Cerebellar nuclear complex (tissue), 1 donor: ENCODE data around the gene WDR5.

Source experiments
- DNase-seq, 2 experiments: peaks; one replicate each; lab custom pipeline; 2025; lab: John Stamatoyannopoulos, UW

WDR5 gene

GRCh38 chr9:134158753-134159392 lies 23.0 kb downstream of the WDR5 start:
- no peak for DNase-seq

- DNase-seq: no peak
Observed at GRCh38 chr9:134159566-134160245, 23.8 kb downstream of the WDR5 start.

DNA sequence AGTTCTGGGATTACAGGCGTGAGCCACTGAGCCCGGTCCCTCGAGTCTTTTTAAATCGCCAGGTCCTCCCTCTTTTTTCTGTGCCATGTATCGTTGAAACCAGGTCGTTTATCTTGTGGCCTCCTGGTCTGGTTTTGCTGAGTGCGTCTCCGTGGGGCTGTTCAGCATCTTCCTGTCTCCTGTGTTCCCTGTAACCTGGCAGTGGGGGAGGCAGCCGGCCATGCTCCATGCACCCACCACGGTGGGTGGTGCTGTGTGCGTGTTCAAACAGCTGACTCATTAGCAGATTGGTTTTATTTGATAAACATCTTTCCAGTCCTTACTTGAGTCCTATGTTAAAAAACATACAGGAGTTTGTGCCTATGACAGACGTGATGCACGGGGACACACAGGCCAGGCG lies 25.8 kb downstream of the WDR5 start:
- no peak for DNase-seq

- DNase-seq: no peak
Observed at GRCh38 chr9:134162212-134162775, 26.4 kb downstream of the WDR5 start.

DNA sequence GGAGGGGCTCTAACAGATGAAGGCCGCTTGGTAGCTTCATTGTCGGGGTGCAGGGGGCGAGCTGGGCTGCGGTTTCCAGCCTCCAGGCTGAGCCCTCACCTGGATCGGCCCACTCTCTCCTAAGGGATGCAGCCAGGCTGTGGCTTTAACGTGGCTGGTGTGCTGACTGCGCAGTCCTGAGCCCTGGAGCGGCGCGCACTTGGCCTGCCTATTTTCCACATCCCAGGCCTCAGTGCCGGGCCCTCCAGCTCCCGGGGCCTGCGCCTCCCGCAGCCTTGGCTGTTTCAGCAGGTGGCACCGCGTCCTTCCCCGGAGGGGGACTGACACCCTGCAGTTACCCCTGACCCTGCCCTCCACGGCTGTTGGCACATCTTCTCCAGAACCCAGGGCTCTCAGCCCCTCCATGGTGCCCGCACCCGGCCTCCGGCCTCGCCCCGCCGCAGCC lies 27.1 kb downstream of the WDR5 start:
- no peak for DNase-seq

DNA sequence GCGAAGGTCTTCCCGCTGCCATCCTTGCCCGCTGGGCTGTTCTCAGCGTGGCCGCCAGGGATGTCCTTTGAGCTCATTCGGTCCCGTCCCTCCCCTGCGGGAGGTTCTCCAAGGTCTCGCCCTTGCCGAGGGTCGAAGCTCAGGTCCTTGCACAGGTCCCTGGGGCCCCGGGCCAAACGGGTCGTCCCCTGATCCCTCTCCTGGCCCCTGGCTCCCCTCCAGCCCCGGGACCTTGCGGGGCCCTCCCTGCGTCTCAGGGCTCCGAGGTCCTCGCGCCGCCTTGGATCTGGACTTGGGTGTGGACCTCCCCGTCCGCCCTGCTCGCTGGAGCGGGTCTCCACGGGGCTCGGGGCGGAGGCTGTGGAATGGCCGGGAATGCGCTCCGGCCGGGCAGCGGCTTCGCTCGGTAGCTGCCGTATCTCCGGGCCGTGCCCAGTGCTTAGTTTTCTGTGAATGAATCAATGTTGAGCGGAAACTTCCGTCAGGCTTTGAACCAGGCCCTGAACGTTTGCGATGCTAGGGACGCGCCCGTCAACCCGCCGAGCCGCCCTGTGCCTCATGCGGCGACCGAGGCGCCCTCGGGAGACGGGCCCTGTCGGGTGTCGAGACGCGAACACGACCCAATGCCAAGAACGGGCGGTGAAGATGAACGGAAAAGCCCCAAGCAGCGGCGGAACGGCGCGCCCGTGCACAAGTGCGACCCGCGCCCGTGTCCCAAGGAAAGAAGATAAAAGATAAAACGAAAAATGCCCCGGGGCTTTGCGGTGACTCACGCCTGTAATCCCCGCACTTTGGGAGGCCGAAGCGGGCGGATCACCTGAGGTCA lies 27.7 kb downstream of the WDR5 start:
- DNase-seq: no peak

DNA sequence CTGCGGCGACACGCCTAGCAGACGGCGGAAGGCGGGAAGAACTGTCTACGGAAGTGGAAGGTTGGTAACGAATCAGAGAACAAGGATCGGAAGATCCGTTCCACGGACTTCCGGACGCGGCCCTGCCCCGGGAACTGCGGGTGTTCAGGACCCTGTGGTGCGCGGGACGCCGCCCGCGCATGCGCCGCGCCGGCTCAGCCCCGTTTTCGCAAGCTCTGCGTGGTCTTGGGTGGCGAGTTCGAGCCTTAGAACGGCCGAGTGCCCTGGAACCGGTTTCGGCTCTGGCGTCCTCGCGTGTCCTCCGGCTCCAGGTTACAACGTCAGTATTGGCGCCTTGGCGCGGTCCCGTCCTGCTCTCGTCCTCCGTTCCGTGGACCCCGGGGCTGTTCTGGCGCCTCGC lies 29.0 kb downstream of the WDR5 start:
- no peak for DNase-seq

DNA sequence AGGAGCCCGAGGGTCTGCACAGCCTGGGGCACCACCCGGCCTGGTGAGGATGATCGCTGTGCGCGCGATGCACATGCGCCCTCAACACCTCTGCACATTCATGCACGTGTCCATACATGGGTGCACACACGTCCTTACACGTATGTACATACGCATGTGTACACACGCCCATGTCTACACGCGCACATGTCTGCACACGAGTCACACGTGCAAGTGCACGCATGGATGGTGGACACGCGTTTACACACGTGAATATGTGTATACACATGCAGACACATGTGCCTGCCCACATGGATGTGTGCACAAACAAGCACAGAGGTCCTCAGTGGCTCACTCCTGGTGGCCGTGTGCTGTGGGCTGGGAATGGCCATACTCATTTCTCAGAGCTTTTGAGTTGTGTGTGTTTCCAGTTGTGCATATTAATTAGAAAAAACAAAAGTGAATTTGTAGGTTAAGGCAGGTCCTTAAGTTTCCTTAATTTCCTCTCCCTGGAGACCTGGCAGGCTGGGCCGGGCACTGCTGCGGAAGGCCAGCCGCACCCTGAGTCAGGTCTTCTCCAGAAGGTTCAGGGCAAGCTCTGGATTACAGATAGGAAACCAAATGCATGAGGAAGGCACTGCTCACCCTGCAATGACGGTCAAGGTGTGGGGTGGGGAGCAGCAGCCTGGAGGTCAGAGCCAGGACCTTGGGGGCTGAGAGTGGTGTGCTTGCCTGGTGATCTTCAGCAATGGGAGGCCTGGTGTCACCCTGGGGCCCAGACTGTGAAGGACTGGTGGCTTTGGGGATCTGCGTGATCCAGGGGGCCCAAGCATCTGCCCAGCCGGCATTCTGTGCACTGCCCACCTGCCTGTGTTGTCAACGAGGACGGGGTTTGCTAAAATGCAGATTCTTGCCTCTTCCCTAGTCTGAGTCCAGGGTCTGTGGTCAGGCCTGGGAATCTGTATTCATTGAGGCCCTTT lies 29.8 kb downstream of the WDR5 start:
- DNase-seq: no peak

- DNase-seq: no peak
Observed at GRCh38 chr9:134166374-134166773, 30.5 kb downstream of the WDR5 start.

- DNase-seq: no peak
Observed at GRCh38 chr9:134167530-134167931, 31.6 kb downstream of the WDR5 start.

GRCh38 chr9:134168757-134169550 lies 33.1 kb downstream of the WDR5 start:
- DNase-seq: no peak

DNA sequence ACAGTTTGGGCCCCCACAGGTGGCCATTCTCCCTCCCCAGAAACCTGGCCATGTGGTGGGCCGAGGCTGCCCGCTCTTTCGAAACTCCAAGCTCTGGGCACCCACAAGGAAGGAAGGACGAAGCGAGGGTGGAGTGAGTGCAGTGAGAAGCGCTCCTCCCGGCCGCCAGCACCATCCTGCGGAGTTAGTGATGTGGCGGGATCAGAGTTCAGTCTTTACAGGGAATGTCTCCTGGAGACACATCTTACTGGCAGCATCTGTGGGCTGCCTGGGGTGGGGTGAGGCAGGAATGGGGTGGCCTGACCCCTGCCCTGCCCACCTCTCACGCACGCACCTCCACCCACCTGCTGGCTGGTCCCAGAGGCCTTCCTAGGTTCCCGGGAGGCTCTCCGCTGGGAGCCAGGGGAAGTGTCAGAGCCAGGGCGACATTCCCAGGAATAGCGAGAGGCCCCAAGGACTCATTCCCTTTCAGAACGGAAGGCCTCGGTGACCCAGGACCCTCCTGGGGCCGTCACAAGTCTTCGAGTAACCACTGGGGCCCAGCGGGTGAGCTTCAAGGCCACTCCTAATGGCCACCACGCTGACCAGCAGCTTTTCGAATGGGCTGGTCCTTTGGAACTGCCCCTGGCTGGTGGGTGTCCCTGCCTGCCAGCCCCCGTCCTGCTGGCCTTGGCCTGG lies 34.0 kb downstream of the WDR5 start:
- no peak for DNase-seq

DNA sequence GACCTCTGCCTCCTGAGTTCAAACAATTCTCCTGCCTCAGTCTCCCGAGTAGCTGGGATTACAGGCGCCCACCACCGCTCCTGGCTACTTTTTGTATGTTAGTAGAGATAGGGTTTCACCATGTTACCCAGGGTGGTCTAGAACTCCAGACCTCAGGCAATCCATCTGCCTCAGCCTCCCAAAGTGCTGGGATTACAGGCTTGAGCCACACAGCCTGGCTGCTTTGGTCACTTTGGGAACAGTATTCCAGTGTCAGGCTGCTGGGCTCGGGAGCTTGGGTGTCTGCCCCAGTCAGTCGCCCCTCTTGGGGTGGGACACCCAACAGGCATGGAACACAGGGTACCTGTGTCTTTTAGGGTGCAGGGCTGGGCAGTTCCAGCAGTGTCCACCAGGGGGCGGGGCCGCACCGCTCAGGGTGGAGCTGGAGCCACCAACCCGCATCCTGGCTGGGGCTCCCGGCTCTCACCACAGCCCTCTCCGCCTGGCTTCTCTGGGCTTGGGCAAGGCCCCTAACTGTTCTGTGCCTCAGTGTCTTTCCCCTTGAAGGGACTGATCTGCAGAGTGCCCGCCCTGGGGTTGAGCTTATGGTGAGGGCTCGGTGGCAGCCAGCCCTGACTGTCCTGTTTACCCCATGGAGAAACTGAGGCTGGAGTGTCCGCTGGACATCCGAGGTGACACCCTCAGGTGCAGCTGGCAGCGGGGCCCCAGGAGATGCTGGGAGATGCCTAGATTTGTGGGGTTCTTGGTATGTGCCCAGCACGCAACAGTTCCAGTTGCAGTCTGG lies 34.8 kb downstream of the WDR5 start:
- DNase-seq: no peak

- DNase-seq: no peak
Observed at GRCh38 chr9:134171316-134172197, 35.7 kb downstream of the WDR5 start.

- DNase-seq: no peak
Observed at GRCh38 chr9:134172198-134173126, 36.6 kb downstream of the WDR5 start.

DNA sequence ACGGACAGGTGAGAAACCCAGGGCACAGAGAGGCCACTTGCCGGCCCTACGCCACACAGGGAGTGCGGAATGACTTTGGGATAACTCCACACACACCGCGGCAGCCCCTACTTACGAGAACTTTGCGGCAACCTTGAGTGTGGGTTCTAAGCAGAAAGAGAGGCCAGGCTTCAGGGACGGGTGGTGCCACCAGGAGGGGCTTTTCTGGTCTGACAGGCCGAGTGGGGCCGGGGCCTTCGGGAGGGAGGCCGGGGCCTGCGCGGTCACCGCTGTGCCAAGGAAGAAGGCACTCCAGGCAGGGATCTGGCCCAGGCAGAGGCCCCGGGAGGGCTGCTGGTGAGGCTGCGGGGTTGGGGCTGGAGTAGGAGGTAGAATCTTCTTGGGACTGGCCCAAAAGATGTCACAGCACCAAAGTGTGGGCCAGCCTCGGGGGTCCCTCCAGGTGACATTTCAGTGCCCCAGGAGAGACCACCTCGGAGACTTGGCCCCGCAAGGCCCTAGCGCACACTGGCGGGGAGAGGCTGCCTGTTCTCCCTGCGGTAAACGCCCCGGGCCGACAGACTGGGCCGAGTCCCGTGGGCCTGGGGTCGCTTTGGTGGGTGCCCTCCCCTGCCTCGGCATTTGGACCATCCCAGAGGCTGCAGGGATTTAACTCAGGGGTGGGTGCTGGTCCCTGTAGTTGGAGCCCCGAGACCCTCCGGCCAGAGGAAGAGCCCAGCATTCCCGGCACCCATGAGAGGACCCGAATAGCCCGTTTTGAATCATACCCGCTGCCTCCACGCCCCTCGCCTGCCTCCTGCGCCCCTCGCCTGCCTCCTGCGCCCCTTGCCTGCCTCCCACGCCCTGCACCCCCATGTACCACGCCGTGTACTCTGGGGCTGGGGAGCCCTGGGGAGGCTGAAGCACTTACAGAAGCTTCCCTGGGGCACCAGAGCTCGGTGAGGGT lies 37.5 kb downstream of the WDR5 start:
- DNase-seq: no peak
